B cell (primary cell): Measurements from ENCODE around the gene RPS6KL1. TPM values are rescaled to one million over a fixed set of nuclear protein-coding genes. Genes with fewer than 3 reads are reported as not detected.

Source experiments
- ATAC-seq: fragments of 200-7000 bp; cut with Tn5 transposase; one replicate; pipeline ENCODE4 v1.10.0; 2021; ENCODE audit warnings: low read depth, mild to moderate bottlenecking, moderate number of reproducible peaks, moderate library complexity
- CTCF ChIA-PET: fragments of 350-600 bp; sonication (Branson Sonifier 250); formaldehyde crosslinking; loops from one replicate; lab custom pipeline; 2021; ENCODE audit warnings: antibody characterized with exemption, inconsistent platforms; lab: Charles Lee
- POLR2A ChIA-PET: fragments of 350-600 bp; sonication (Branson Sonifier 250); formaldehyde crosslinking; loops from one replicate; lab custom pipeline; 2021; ENCODE audit warnings: antibody characterized with exemption; lab: Charles Lee
- DNase-seq: peaks from one replicate; pipeline ENCODE4 v3.0.0; 2013
- H2AFZ ChIP-seq: 2 replicates; pipeline ENCODE4 v1.6.1; 2012; ENCODE audit warnings: mild to moderate bottlenecking, low read depth, low read length; ENCODE audit not compliant: insufficient read depth, poor library complexity, severe bottlenecking
- H3K27ac ChIP-seq, 2 donors: 1 replicate in 1 of 2; 2 replicates in 1 of 2; pipeline ENCODE4 v1.5.1; 2012 to 2013; ENCODE audit warnings: low read length in 2 of 2, mild to moderate bottlenecking in 2 of 2, moderate library complexity in 1 of 2
- H3K27me3 ChIP-seq, 4 experiments: fragments of 200-600 bp in 1 of 4; sonication (generic) in 1 of 4; replicated peaks in 1 of 4; 1 replicate in 2 of 4; 2 replicates in 2 of 4; pipeline versions ENCODE4 v1.6.1 to v1.7.0; 2013 to 2016; ENCODE audit warnings: low read length in 3 of 4, mild to moderate bottlenecking in 2 of 4, mixed read lengths in 1 of 4, moderate library complexity in 1 of 4; ENCODE audit not compliant: insufficient read depth in 4 of 4, control insufficient read depth in 3 of 4; ENCODE audit errors: control extremely low read depth in 1 of 4
- H3K36me3 ChIP-seq, 2 experiments: replicated peaks in 1 of 2; 1 replicate in 1 of 2; 2 replicates in 1 of 2; pipeline versions ENCODE4 v1.6.1 to v1.7.1; 2013; ENCODE audit warnings: low read length in 1 of 2; ENCODE audit not compliant: insufficient read depth in 2 of 2, control insufficient read depth in 1 of 2; ENCODE audit errors: control extremely low read depth in 1 of 2, extremely low read depth in 1 of 2
- H3K4me1 ChIP-seq, 2 donors: fragments of 200-600 bp in 1 of 2; sonication (generic) in 1 of 2; 1 replicate in 1 of 2; 2 replicates in 1 of 2; pipeline versions ENCODE4 v1.5.1 to v1.6.1; 2013 to 2017; ENCODE audit warnings: low read length in 2 of 2; ENCODE audit not compliant: control insufficient read depth in 2 of 2, insufficient read depth in 2 of 2
- H3K4me2 ChIP-seq: replicated peaks from 2 replicates; pipeline ENCODE3; 2012; ENCODE audit warnings: mild to moderate bottlenecking, low read depth, low read length; ENCODE audit not compliant: poor library complexity, severe bottlenecking
- H3K4me3 ChIP-seq, 5 experiments: fragments of 200-600 bp in 1 of 5; sonication (generic) in 1 of 5; 1 replicate in 3 of 5; 2 replicates in 2 of 5; pipeline versions ENCODE4 v1.5.1 to v1.7.0; 2011 to 2016; ENCODE audit warnings: low read length in 4 of 5, mild to moderate bottlenecking in 4 of 5, low read depth in 2 of 5, control low read depth in 1 of 5, moderate library complexity in 1 of 5; ENCODE audit not compliant: insufficient read depth in 1 of 5; ENCODE audit errors: control extremely low read depth in 1 of 5, extremely low read depth in 1 of 5
- H3K79me2 ChIP-seq: fragments of 200-600 bp; sonication (generic); one replicate; pipeline ENCODE4 v1.6.0; 2016; ENCODE audit warnings: low read length; ENCODE audit not compliant: control insufficient read depth, insufficient read depth
- H3K9ac ChIP-seq: fragments of 200-600 bp; sonication (generic); 2 replicates; pipeline ENCODE4 v1.6.1; 2017; ENCODE audit warnings: mild to moderate bottlenecking, low read length, moderate library complexity
- H3K9me3 ChIP-seq, 3 donors: one replicate each; pipeline versions ENCODE4 v1.6.1 to v1.7.1; 2013; ENCODE audit warnings: low read length in 2 of 3; ENCODE audit not compliant: control insufficient read depth in 2 of 3, insufficient read depth in 1 of 3; ENCODE audit errors: control extremely low read depth in 1 of 3
- H4K20me1 ChIP-seq: 2 replicates; pipeline ENCODE4 v1.6.0; 2012; ENCODE audit warnings: mild to moderate bottlenecking, low read length; ENCODE audit not compliant: insufficient read depth, control insufficient read depth, poor library complexity, severe bottlenecking
- H3K27ac Mint-ChIP-seq: one replicate; pipeline ENCODE4 v1.8.0; 2021; ENCODE audit warnings: mixed read lengths
- H3K27me3 Mint-ChIP-seq: one replicate; pipeline ENCODE4 v1.8.0; 2021; ENCODE audit warnings: mixed read lengths
- H3K4me1 Mint-ChIP-seq: one replicate; pipeline ENCODE4 v1.8.0; 2021; ENCODE audit warnings: mixed read lengths
- H3K4me3 Mint-ChIP-seq: one replicate; pipeline ENCODE4 v1.8.0; 2021; ENCODE audit warnings: mixed read lengths
- H3K9me3 Mint-ChIP-seq: one replicate; pipeline ENCODE4 v1.8.0; 2022; ENCODE audit warnings: mixed read lengths; ENCODE audit not compliant: insufficient read depth
- EZH2 ChIP-seq: IDR thresholded peaks from 2 replicates; pipeline ENCODE4 v1.6.1; 2012; ENCODE audit warnings: borderline replicate concordance, low read depth, mild to moderate bottlenecking, moderate library complexity, low read length; ENCODE audit not compliant: insufficient read depth, poor library complexity, severe bottlenecking
- WGBS: methylation state at CpG from one replicate; pipeline ENCODE4 v1.1.5; 2013; ENCODE audit warnings: missing lambda C conversion rate; ENCODE audit not compliant: insufficient coverage; 5-methylcytosine and 5-hydroxymethylcytosine counted together
- intact Hi-C: fragments of 100-400 bp; cut with micrococcal nuclease; formaldehyde crosslinking; loops from one replicate; pipeline ENCODE4 v1.10.0; 2022
- polyA plus RNA-seq: library from polyadenylated mRNA; depleted of rRNA; stranded (reverse); fragments of >200 nt; gene quantifications from 2 replicates; pipeline ENCODE4 v1.2.3, GENCODE V29; 2012
- total RNA-seq, 2 donors: library from RNA; stranded (reverse); fragments of 120-200 nt in 1 of 2; gene quantifications; 1 replicate in 1 of 2; 2 replicates in 1 of 2; pipeline versions ENCODE4 v1.2.3 to v1.2.4, GENCODE V29; 2013 to 2022
- TF ChIP-seq, protein P1 (sequence below): fragments of 200-600 bp; IDR thresholded peaks from one replicate; pipeline ENCODE4 v1.8.0; 2022; ENCODE audit warnings: antibody characterized with exemption, mild to moderate bottlenecking

Gene RPS6KL1
- total and polyA plus RNA-seq, 2 donors (not counting 1 experiment from before 2014, with no cell fraction given): 3.4 to 4.4 TPM

- Histone ChIP-seq H3K4me2 (no peak overlapping the region), H3K79me2 (no peaks in the 10 kb centered on the region), H3K27ac (no peak overlapping the region), H4K20me1 (no peaks in the 10 kb centered on the region), H2AFZ (no peak overlapping the region), H3K36me3 (no peaks in the 10 kb centered on the region), H3K4me1 (peaks cover 4 to 13% of the 10 kb centered on the region in 2 donors), H3K4me3 (no peak overlapping the region), H3K27me3 (no peaks in the 10 kb centered on the region), H3K9ac (no peak overlapping the region), H3K9me3 (no peaks in the 10 kb centered on the region)
- peaks cover 4% of the 10 kb centered on the region for H3K4me1 Mint-ChIP-seq
- ChIA-PET POLR2A (no interaction called here), CTCF (interaction anchor here (1.3 to 1.7 kb wide), 3 partner anchors 19 to 63 kb away, joined by 4 to 12 read pairs (median 8); no protein-coding TSS in a partner anchor)
- intact Hi-C loops: no loop called here
- H3K27me3 Mint-ChIP-seq: peaks cover 6% of the 10 kb centered on the region
- TF ChIP-seq, protein P1, sequence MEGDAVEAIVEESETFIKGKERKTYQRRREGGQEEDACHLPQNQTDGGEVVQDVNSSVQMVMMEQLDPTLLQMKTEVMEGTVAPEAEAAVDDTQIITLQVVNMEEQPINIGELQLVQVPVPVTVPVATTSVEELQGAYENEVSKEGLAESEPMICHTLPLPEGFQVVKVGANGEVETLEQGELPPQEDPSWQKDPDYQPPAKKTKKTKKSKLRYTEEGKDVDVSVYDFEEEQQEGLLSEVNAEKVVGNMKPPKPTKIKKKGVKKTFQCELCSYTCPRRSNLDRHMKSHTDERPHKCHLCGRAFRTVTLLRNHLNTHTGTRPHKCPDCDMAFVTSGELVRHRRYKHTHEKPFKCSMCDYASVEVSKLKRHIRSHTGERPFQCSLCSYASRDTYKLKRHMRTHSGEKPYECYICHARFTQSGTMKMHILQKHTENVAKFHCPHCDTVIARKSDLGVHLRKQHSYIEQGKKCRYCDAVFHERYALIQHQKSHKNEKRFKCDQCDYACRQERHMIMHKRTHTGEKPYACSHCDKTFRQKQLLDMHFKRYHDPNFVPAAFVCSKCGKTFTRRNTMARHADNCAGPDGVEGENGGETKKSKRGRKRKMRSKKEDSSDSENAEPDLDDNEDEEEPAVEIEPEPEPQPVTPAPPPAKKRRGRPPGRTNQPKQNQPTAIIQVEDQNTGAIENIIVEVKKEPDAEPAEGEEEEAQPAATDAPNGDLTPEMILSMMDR: no peak
- TF ChIP-seq EZH2: no peak
- ATAC-seq (no peak), DNase-seq (no peak)
- H3K9me3 Mint-ChIP-seq: no peaks in the 10 kb centered on the region
- 95% methylated on average over 11 of the region's 11 CpGs for WGBS
- H3K4me3 Mint-ChIP-seq: peak overlapping the region; percentile 26
- H3K27ac Mint-ChIP-seq: no peak overlapping the region
These were observed 1.0 kb upstream of the RPS6KL1 start for GRCh38 chr14:74924061-74924460.

DNA sequence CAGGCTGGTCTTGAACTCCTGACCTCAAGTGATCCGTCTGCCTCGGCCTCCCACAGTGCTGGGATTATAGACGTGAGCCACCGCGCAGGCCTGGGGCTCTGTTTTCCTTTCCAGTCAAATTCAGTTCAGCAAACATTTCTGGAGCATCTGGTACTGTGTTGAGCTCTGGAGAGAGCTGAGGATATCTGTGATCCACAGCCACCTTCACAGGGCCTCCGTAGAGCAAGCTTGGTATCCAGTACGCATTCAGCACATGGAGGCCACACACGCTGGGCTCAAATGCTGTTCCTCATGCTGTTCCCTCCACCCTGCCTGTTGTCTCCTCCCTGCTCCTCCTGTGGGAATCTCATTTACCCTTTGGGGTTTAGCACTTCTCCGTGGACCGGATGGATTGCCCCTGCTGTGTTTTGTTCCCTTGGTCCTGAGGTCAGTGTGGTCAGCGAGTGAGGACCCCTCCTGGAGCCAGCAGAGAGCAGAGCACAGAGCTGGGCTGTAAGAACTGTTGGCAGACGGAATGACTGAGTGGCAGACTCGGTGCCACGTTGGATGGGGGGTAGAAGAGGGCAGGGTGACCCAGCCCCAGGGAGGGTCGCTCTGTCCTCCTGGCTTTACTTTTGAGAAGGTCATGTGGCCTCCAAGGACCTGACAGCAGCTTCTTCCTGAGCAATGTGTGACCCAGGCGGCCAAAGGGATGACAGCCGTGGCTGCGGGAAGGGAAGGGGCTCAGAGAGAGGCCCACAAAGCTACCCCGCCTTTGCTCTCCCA is 891 bp downstream of the RPS6KL1 start:
- Histone ChIP-seq H3K27me3 (no peaks in the 10 kb centered on the region), H3K27ac (peak overlapping the region in 1 of 2 donors; percentile 56), H3K4me3 (peak overlapping the region in 1 of 5 experiments; percentile 62), H3K9ac (peak overlapping the region; percentile 76), H2AFZ (peak overlapping the region; percentile 83), H3K4me1 (peaks cover 4 to 13% of the 10 kb centered on the region in 2 donors), H3K9me3 (no peaks in the 10 kb centered on the region), H3K36me3 (no peaks in the 10 kb centered on the region), H4K20me1 (no peaks in the 10 kb centered on the region), H3K4me2 (peak overlapping the region; percentile 90), H3K79me2 (no peaks in the 10 kb centered on the region)
- POLR2A ChIA-PET: interaction anchor here (1.1 kb wide), 1 partner anchor 18 kb away, joined by 6 read pairs; no protein-coding TSS in a partner anchor
- CTCF ChIA-PET: interaction anchor here (0.6 to 2.4 kb wide), 5 partner anchors 15 to 166 kb away, joined by 3 to 10 read pairs (median 4); no protein-coding TSS in a partner anchor
- peak overlapping the region; percentile 73 for H3K4me3 Mint-ChIP-seq
- no peak for DNase-seq
- no peak for ATAC-seq
- H3K27me3 Mint-ChIP-seq: peaks cover 6% of the 10 kb centered on the region
- no peaks in the 10 kb centered on the region for H3K9me3 Mint-ChIP-seq
- intact Hi-C loops: no loop called here
- H3K27ac Mint-ChIP-seq: peak overlapping the region; percentile 26
- TF ChIP-seq, protein P1: no peak
- no peak for TF ChIP-seq EZH2
- peaks cover 4% of the 10 kb centered on the region for H3K4me1 Mint-ChIP-seq
- WGBS: 92% methylated on average over 18 of the region's 19 CpGs
